Fibroblast of the conjunctiva (primary cell): ENCODE results near the gene HASPIN.
"Not testable (repeated sequence)": the region's sequence is repeated elsewhere in the genome, so short reads cannot be mapped to it uniquely, and the experiment has no call there.

Experiments used
- DNase-seq: peaks from one replicate; pipeline ENCODE4 v3.0.0-alpha.2; 2010; ENCODE audit warnings: low read depth

Gene HASPIN

GRCh38 chr17:3697103-3697476 lies 26.6 kb upstream of the HASPIN start:
- no peak for DNase-seq

- no peak for DNase-seq
Measured at GRCh38 chr17:3698139-3698538, 25.6 kb upstream of the HASPIN start.

DNA sequence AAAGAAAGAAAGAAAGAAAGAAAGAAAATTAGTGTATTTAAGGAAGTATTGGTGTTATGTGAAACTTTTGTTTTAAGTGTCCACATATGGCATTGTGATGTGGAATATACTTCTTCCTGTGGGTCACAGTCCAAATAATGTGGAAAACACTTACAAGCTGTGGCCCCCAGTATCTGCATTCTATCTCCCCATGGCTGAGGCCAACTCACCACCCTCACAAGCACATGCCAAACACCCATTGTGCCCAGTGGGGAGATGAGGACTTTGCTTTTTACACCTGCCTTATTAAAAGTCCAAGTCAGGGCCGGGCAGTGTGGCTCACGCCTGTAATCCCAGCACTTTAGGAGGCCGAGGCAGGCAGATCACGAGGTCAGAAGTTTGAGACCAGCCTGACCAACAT lies 23.8 kb upstream of the HASPIN start:
- no peak for DNase-seq

- not testable (repeated sequence) for DNase-seq
Measured at GRCh38 chr17:3702041-3702539, 21.6 kb upstream of the HASPIN start.

DNA sequence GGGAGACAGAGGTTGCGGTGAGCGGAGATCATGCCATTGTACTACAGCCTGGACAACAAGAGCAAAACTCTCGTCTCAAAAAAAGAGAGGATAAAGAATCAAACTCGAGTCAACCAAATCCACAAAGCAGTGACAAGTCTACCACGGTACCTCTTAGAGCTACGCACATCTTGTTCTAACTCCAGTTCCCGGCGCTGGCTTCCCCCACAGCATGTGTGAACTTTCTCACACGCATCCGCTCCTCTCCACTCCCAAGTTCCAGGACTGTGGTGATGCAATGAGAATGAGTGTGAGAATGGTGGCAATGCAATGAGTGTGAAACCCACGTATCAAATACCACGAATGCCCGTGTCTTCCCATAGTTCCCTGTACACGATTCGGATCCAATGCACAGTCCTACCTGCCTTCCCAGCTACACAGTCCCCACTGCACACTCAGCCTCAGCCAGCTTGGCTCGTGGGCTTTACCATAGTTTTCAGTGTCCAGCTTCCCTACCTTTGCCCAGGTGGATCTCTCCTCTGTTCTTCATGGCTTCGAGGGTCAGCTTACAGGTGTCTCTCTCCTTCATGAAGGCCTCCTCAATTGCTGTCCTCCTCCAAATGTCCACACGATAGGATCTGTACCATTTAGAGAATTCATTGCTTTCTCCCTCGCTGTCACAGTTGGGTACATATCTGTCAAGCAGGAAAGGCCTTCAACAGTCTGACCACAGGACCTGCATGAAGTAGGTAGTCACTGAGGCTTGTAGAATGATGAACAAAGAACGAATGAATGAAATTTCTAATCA lies 18.6 kb upstream of the HASPIN start:
- no peak for DNase-seq

- not testable (repeated sequence) for DNase-seq
Measured at GRCh38 chr17:3705718-3705984, 18.1 kb upstream of the HASPIN start.

DNA sequence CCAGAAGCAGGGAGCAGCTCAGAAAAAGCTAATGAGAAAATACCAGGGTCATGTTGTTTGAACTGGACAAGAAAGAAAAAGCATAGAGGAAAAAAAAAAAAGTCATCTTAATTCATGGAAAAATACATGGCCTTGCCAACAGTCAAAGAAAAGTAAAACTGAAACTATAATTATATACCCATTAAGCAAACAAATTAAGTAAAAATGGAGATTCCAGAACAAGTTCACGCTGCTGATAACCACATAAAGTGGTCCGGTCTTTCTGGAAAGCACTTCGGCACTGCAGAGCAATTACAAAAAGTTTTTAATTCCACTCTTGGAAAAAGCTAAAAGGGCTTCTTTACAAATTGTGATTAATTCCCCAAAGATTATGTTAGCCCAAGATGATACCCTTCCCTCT lies 15.3 kb upstream of the HASPIN start:
- no peak for DNase-seq

DNA sequence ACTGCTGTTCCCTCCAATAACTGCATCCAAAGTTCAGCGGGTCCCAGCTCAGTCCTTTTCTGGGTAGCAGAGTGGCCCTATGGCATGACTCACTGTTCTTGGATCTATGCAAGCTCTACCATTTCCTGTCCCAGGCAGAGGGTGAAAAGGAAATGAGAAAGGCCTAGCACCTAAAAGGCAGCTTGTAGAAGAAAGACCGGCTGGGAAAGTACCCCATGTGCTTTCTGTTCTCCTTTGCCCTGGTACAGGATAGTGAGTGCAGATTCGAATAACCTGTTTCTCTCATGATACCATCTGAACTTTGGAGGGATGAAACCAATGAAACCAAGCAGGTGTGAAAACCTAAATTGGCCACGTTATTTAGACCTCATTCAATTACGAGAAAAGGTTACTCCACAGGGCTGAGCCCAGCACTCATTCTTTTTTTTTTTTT lies 12.7 kb upstream of the HASPIN start:
- DNase-seq = no peak

DNA sequence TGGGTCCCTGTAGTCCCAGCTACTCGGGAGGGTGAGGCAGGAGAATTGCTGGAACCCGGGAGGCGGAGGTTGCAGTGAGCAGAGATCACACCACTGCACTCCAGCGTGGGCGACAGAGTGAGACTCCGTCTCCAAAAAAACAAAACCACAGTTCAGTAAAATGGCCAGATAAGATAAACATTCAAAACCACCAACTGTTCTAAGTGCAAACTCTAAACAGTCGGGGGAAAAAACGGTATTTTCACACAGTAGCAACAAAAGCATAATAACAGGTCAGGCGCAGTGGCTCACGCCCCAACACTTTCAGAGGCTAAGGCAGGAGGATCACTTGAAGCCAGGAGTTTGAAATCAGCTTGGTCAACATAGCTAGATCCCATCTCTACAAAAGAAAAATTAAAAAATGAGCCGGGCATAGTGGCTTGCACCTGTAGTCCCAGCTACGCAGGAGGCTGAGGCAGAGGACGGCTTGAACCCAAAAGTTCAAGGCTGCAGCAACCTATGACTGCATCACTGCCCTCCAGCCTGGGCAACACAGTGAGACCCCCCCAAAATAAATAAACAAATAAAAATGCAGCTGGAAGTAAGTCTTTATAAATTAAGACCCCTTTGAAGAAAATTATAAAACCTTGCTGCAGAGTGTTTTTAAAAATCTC lies 10.8 kb upstream of the HASPIN start:
- DNase-seq = no peak

DNA sequence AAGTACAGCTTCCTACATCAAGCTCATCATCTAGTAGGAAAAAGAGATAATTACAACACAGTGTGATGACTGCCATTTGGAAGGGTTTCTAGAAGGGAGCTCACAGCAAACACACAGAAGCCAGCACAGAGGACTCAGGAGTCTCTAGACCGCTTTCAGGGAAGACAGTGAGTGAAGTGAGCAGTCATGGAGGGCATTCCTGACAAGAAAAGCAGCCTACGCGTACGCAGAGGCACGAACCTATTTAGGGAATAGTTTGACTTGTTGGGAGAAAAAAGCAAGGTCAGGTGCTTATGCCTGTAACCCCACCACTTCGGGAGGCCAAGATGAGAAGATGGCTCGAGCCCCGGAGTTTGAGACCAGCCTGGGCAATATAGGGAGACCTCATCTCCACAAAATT lies 8.4 kb upstream of the HASPIN start:
- DNase-seq = no peak

DNA sequence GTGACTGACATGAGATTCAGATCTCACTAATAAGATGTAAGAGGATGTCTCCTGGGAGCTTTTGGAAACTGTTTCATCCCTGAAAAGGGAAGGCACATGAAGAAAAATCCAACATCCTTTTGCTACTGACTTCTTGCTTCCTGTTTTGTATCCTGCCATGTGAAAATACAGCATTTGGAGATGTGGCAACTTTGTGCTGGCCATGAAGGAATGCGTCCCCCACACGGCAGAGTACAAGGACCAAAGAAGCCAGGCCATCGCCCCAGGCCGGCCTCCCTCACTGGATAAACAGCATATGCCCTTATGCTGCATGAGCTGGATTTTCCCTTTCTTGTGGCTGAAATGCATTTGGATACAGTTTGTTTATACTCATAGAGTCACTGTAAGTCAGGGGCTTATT lies 5.5 kb upstream of the HASPIN start:
- no peak for DNase-seq

DNA sequence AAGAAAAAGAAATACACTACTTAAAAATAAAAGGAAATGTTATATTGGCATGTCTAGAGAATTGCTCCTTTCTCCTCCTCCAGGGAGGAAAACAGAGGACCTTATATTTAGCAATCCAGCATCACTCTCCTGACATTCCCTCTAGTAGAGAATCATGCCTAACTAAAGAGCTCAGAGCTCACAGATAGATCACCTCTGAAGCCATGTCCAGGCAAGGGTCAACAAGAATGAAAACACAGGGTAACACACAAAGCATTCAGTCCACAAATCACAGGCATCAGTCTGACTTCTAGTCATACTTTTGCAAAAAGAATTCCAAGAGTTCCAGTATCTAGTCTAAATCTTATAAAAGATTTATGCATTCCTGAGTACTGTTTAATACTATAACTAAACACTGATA lies 4.4 kb upstream of the HASPIN start:
- DNase-seq = no peak

DNA sequence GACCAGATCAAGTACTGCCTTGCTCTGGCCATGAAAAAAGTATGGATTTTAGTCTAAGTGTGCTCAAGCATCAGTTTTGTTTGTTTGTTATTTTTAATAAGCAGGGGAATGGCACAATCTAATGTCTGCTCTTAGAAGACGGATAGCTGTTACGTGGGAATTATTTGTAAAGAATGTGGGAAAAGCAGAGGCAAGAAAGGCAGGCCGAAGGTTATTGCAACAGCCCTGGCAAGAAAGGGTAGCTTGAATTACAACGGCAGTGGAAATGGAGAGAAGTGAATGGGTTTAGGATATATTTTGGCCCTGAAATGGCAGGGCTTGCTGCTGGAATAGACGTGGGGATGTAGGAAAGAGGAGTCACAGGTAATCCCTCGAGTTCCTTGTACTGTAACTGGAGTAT lies 987 bp upstream of the HASPIN start:
- no peak for DNase-seq

GRCh38 chr17:3723188-3723555 lies 531 bp upstream of the HASPIN start:
- DNase-seq = no peak

- DNase-seq = no peak
Measured at GRCh38 chr17:3724378-3725077, 825 bp downstream of the HASPIN start.

DNA sequence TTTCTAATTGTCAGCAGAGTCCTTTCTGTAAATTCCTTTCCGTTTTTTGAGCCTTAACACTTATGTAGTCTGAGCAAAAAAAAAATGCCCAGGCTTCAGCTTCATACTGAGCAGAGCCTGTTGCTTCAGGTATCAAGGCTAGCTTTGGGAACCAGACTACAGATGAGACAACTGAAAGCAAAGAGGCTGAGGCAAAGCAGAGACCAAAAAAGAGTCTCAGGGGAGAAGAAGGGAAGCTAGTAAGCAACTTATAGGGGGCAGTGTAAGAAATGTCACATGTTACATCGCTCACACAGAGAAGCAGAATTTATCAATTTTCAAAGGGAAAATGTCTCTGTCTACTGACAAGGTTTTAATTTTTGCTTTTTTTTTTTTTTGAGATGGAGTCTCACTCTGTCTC lies 3.3 kb downstream of the HASPIN start:
- no peak for DNase-seq

GRCh38 chr17:3728099-3728498 lies 4.4 kb downstream of the HASPIN start:
- not testable (repeated sequence) for DNase-seq

DNA sequence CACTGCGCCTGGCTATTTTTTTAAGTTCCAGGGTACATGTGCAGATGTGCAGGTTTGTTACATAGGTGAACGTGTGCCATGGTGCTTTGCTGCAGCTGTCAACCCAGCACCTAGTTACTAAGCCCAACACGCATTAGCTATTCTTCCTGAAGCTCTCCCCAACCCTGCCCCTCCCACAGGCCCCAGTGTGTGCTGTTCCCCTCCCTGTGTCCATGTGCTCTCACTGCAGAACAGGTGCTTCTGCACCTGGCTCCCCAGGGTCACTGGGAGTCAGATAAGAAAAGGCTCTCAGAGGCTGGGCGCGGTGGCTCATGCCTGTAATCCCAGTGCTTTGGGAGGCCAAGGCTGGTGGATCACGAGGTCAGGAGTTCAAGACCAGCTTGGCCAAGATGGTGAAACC lies 6.2 kb downstream of the HASPIN start:
- no peak for DNase-seq

DNA sequence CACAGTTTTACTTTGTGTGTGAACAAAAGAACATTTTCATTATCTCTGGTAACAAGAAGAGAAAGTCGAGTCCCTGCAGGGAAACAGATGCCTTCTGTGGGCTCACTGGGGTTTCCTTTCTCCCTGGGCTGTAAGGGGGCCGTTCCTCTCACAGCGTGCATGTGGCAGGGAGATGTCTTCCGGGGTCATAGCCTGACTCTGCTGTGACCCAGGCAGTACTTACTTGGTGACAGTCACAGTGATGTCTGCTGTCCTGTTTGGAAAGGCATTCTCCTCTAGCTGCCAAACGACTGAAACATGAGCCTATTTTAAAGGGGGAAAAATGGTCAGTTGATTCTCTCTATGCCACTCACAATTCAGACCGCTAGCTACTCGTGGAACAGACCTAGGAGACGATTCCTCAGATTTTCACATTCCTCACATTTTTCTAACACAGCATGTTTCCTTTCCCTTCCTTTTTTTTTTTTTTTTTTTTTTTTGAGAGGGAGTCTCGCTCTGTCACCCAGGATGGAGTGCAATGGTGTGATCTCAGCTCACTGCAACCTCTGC lies 7.3 kb downstream of the HASPIN start:
- DNase-seq = no peak

DNA sequence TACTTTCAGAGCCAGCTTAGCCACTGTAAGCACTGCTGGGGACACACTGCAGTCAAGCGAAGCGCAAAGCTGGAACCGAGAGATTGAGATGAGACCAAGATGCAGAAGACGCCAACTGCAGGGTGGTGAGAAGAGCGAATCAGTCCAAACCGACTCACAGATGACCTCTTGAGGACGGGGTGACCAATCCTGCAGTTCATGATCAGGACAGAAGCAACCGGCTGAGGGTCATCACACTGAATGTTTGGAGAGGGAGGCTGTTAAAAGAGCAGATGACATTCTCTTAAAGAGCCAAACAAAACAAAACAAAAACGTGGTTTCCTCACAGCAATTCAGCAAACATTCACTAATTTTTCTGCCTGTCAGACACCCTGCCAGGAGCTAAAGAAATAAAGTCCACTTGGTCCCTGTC lies 8.5 kb downstream of the HASPIN start:
- DNase-seq = no peak

DNA sequence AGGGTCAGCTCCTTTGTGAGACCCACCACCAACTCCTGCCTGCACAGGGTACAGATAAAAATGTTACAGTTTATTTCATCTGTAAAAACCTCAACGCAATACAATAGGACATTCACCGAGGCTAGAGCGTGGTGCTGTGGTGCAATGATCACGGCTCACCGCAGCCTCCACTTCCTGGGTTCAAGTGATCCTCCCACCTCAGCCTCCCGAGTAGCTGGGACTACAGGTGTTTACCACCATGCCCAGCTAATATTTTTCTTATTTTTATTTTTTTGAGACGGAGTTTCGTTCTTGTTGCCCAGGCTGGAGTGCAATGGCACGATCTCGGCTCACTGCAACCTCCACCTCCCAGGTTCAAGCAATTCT lies 11.2 kb downstream of the HASPIN start:
- not testable (repeated sequence) for DNase-seq

GRCh38 chr17:3735515-3735914 lies 11.8 kb downstream of the HASPIN start:
- no peak for DNase-seq
